HCT116 (cell line): ENCODE results near the gene USP31.

Experiments used
- CEBPB ChIP-seq: IDR thresholded peaks from 2 replicates; pipeline ENCODE4 v1.6.1; 2012; ENCODE audit warnings: low read depth
- CTCF ChIP-seq, 3 experiments: fragments of 200-600 bp in 1 of 3; sonication (generic) in 1 of 3; IDR thresholded peaks in 2 of 3; conservative IDR thresholded peaks in 1 of 3; 2 replicates each; pipeline ENCODE4 v1.5.1; 2012 to 2017; ENCODE audit warnings: low read depth in 2 of 3, low read length in 2 of 3, antibody characterized with exemption in 1 of 3, borderline replicate concordance in 1 of 3, control low read depth in 1 of 3, mild to moderate bottlenecking in 1 of 3, mixed read lengths in 1 of 3, mixed run types in 1 of 3, moderate library complexity in 1 of 3; ENCODE audit not compliant: insufficient read depth in 1 of 3
- EGR1 ChIP-seq: IDR thresholded peaks from 2 replicates; pipeline ENCODE4 v1.6.1; 2012; ENCODE audit warnings: low read depth
- POLR2A ChIP-seq: IDR thresholded peaks from 2 replicates; pipeline ENCODE4 v1.7.0; 2011; ENCODE audit warnings: borderline replicate concordance; ENCODE audit not compliant: insufficient read depth, insufficient read length; ENCODE audit errors: extremely low read depth

DNA sequence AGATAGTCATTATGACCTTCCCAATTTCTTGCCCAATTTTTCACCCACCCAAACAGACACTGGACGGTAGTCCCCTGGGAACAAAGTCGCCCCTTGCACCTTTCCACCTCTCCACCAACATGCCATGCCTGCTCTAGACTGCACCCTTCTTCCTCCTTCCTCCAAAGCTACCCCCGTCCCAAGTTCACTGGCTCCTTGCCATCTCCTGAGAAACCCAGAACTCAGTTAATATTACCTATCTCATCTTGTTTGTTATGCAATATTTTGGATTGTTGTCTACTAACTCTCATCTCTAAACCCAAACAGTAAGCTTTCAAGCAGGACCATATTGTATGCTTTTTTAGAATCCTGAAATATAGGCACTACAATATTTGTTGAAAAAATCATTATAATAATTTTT, 63.3 kb downstream of the USP31 start:
- TF ChIP-seq EGR1, result no peak
- no peak for TF ChIP-seq CTCF (IDR thresholded peaks at IDR 0.05 in 2 of 3, conservative IDR thresholded peaks at IDR 0.05 in 1 of 3; ENCODE audit: borderline replicate concordance in 1 of 3, insufficient read depth in 1 of 3, low read depth in 2 of 3, low read length in 2 of 3)
- no peak for TF ChIP-seq CEBPB
- no peak for TF ChIP-seq POLR2A
